Fibroblast of skin of left quadriceps (primary cell): Measurements from ENCODE around the gene ZMIZ1.

Source experiments
- DNase-seq, 2 experiments: peaks; one replicate each; pipeline ENCODE4 v3.0.0-alpha.2; 2013; ENCODE audit warnings: low read depth in 2 of 2

Gene ZMIZ1

GRCh38 chr10:79246209-79246581, 177.4 kb downstream of the ZMIZ1 start:
- DNase-seq: no peak

- DNase-seq: no peak
These were observed 178.0 kb downstream of the ZMIZ1 start for GRCh38 chr10:79246606-79247275.

GRCh38 chr10:79247373-79248137, 178.8 kb downstream of the ZMIZ1 start:
- no peak for DNase-seq

GRCh38 chr10:79248341-79249185, 179.8 kb downstream of the ZMIZ1 start:
- no peak for DNase-seq

GRCh38 chr10:79249186-79250121, 180.7 kb downstream of the ZMIZ1 start:
- DNase-seq: no peak

GRCh38 chr10:79250259-79250658, 181.5 kb downstream of the ZMIZ1 start:
- DNase-seq: no peak

- no peak for DNase-seq
These were observed 183.7 kb downstream of the ZMIZ1 start for GRCh38 chr10:79252450-79252849.

GRCh38 chr10:79252971-79253370, 184.2 kb downstream of the ZMIZ1 start:
- no peak for DNase-seq

- DNase-seq: no peak
These were observed 184.9 kb downstream of the ZMIZ1 start for GRCh38 chr10:79253704-79254103.

GRCh38 chr10:79254333-79255006, 185.7 kb downstream of the ZMIZ1 start:
- no peak for DNase-seq

- DNase-seq: no peak
These were observed 186.3 kb downstream of the ZMIZ1 start for GRCh38 chr10:79255007-79255507.

GRCh38 chr10:79256264-79256806, 187.6 kb downstream of the ZMIZ1 start:
- no peak for DNase-seq

- no peak for DNase-seq
These were observed 190.1 kb downstream of the ZMIZ1 start for GRCh38 chr10:79258894-79259293.

- DNase-seq: no peak
These were observed 191.1 kb downstream of the ZMIZ1 start for GRCh38 chr10:79259834-79260233.

GRCh38 chr10:79260811-79261740, 192.3 kb downstream of the ZMIZ1 start:
- DNase-seq: no peak

- no peak for DNase-seq
These were observed 193.4 kb downstream of the ZMIZ1 start for GRCh38 chr10:79262131-79262530.

GRCh38 chr10:79262959-79263746, 194.4 kb downstream of the ZMIZ1 start:
- no peak for DNase-seq

- DNase-seq: no peak
These were observed 195.2 kb downstream of the ZMIZ1 start for GRCh38 chr10:79263939-79264338.
